Neural crest cell (in vitro differentiated cells): ENCODE measurements around the gene ADGRG6. TPM values are rescaled to one million over a fixed set of nuclear protein-coding genes. Genes with fewer than 3 reads are reported as not detected.
A peak's percentile ranks its signal among the peaks of the same experiment; 100 is the strongest.

Experiments used
- DNase-seq: peaks from one replicate; pipeline ENCODE4 v3.0.0; 2021; ENCODE audit warnings: low read depth, mixed read lengths, low spot score
- H3K27ac Mint-ChIP-seq: one replicate; pipeline ENCODE4 v1.8.0; 2021; ENCODE audit warnings: mild to moderate bottlenecking, mixed read lengths; ENCODE audit not compliant: unreplicated experiment
- H3K27me3 Mint-ChIP-seq: 2 replicates; pipeline ENCODE4 v1.8.0; 2021; ENCODE audit warnings: low read depth, mild to moderate bottlenecking, mixed read lengths
- H3K36me3 Mint-ChIP-seq: 2 replicates; pipeline ENCODE4 v1.8.0; 2021; ENCODE audit warnings: low read depth, mild to moderate bottlenecking, mixed read lengths
- H3K4me1 Mint-ChIP-seq: 2 replicates; pipeline ENCODE4 v1.8.0; 2021; ENCODE audit warnings: mixed read lengths
- H3K4me3 Mint-ChIP-seq: one replicate; pipeline ENCODE4 v1.8.0; 2021; ENCODE audit warnings: mild to moderate bottlenecking, mixed read lengths
- H3K9me3 Mint-ChIP-seq: 2 replicates; pipeline ENCODE4 v1.8.0; 2021; ENCODE audit warnings: mixed read lengths
- CTCF ChIP-seq: fragments of 200-600 bp; sonication (generic); conservative IDR thresholded peaks from 2 replicates; pipeline ENCODE4 v1.5.0; 2021; ENCODE audit warnings: antibody characterized with exemption, mild to moderate bottlenecking
- total RNA-seq: library from RNA; stranded (reverse); gene quantifications from 2 replicates; pipeline ENCODE4 v1.2.1, GENCODE V29; 2021

ADGRG6 gene
- total RNA-seq, 1 donor from 2014 or later: 78.9 TPM

GRCh38 chr6:142354650-142355049 is 52.8 kb downstream of the ADGRG6 start:
- Mint-ChIP-seq H3K27ac (peak overlapping the region; percentile 36), H3K36me3 (peaks cover 21% of the 10 kb centered on the region), H3K4me3 (no peak overlapping the region), H3K27me3 (no peaks in the 10 kb centered on the region), H3K9me3 (peaks cover 15% of the 10 kb centered on the region), H3K4me1 (peaks cover 44% of the 10 kb centered on the region)
- DNase-seq: no peak
- no peak for TF ChIP-seq CTCF

GRCh38 chr6:142355520-142356174 is 53.8 kb downstream of the ADGRG6 start:
- peaks cover 11% of the 10 kb centered on the region for H3K9me3 Mint-ChIP-seq
- H3K27ac Mint-ChIP-seq: no peak overlapping the region
- no peak for TF ChIP-seq CTCF
- H3K27me3 Mint-ChIP-seq: no peaks in the 10 kb centered on the region
- H3K36me3 Mint-ChIP-seq: peaks cover 16% of the 10 kb centered on the region
- peaks cover 44% of the 10 kb centered on the region for H3K4me1 Mint-ChIP-seq
- H3K4me3 Mint-ChIP-seq: no peak overlapping the region
- no peak for DNase-seq

- Mint-ChIP-seq H3K36me3 (peaks cover 13% of the 10 kb centered on the region), H3K27ac (no peak overlapping the region), H3K4me3 (peak overlapping the region; percentile 31), H3K27me3 (no peaks in the 10 kb centered on the region), H3K9me3 (peaks cover 7% of the 10 kb centered on the region), H3K4me1 (peaks cover 47% of the 10 kb centered on the region)
- TF ChIP-seq CTCF: no peak
- no peak for DNase-seq
Observed at GRCh38 chr6:142356201-142356883, 54.5 kb downstream of the ADGRG6 start.

GRCh38 chr6:142356884-142357225 is 55.0 kb downstream of the ADGRG6 start:
- peaks cover 53% of the 10 kb centered on the region for H3K4me1 Mint-ChIP-seq
- no peak for DNase-seq
- H3K9me3 Mint-ChIP-seq: peaks cover 4% of the 10 kb centered on the region
- TF ChIP-seq CTCF: no peak
- no peak overlapping the region for H3K27ac Mint-ChIP-seq
- peaks cover 9% of the 10 kb centered on the region for H3K36me3 Mint-ChIP-seq
- H3K4me3 Mint-ChIP-seq: no peak overlapping the region
- H3K27me3 Mint-ChIP-seq: no peaks in the 10 kb centered on the region

- H3K27me3 Mint-ChIP-seq: no peaks in the 10 kb centered on the region
- TF ChIP-seq CTCF: no peak
- H3K36me3 Mint-ChIP-seq: peaks cover 4% of the 10 kb centered on the region
- no peak overlapping the region for H3K4me3 Mint-ChIP-seq
- DNase-seq: no peak
- H3K27ac Mint-ChIP-seq: no peak overlapping the region
- peaks cover 55% of the 10 kb centered on the region for H3K4me1 Mint-ChIP-seq
- H3K9me3 Mint-ChIP-seq: no peaks in the 10 kb centered on the region
Observed at GRCh38 chr6:142357879-142358278, 56.1 kb downstream of the ADGRG6 start.
